Astrocyte (in vitro differentiated cells and primary cell): Measurements from ENCODE around the gene NXPH1. TPM values are rescaled to one million over a fixed set of nuclear protein-coding genes. Genes with fewer than 3 reads are reported as not detected.

ENCODE experiments used
- DNase-seq: peaks from one replicate; pipeline ENCODE4 v3.0.0-alpha.2; 2010; ENCODE audit warnings: low read depth
- FAIRE-seq: peaks from 2 replicates; lab custom pipeline; 2011; peaks lifted over from hg19 to GRCh38; lab: Jason Lieb, UNC
- H2AFZ ChIP-seq: 2 replicates; pipeline ENCODE4 v1.6.0; 2012; ENCODE audit warnings: low read depth, low read length, inconsistent platforms
- H3K27ac ChIP-seq: 2 replicates; pipeline ENCODE4 v1.5.1; 2011; ENCODE audit warnings: low read depth, low read length, inconsistent platforms
- H3K27me3 ChIP-seq: 2 replicates; pipeline ENCODE4 v1.6.0; 2011; ENCODE audit warnings: low read length, inconsistent platforms; ENCODE audit not compliant: insufficient read depth
- H3K36me3 ChIP-seq: 2 replicates; pipeline ENCODE4 v1.5.1; 2011; ENCODE audit warnings: low read length, inconsistent platforms; ENCODE audit not compliant: insufficient read depth
- H3K4me1 ChIP-seq: 2 replicates; pipeline ENCODE4 v1.5.1; 2011; ENCODE audit warnings: low read length, inconsistent platforms; ENCODE audit not compliant: insufficient read depth
- H3K4me2 ChIP-seq: 2 replicates; pipeline ENCODE4 v1.6.0; 2012; ENCODE audit warnings: low read length, inconsistent platforms
- H3K4me3 ChIP-seq: 2 replicates; pipeline ENCODE4 v1.5.1; 2011; ENCODE audit warnings: low read depth, mild to moderate bottlenecking, low read length, inconsistent platforms; ENCODE audit not compliant: insufficient read depth
- H3K79me2 ChIP-seq: 2 replicates; pipeline ENCODE4 v1.6.0; 2012; ENCODE audit warnings: mild to moderate bottlenecking, low read length, inconsistent platforms; ENCODE audit not compliant: insufficient read depth
- H3K9ac ChIP-seq: 2 replicates; pipeline ENCODE4 v1.6.0; 2012; ENCODE audit warnings: mild to moderate bottlenecking, low read length, inconsistent platforms
- H3K9me3 ChIP-seq: 2 replicates; pipeline ENCODE4 v1.5.1; 2012; ENCODE audit warnings: low read depth, mild to moderate bottlenecking, low read length, inconsistent platforms; ENCODE audit not compliant: insufficient read depth
- H4K20me1 ChIP-seq: 2 replicates; pipeline ENCODE4 v1.6.0; 2012; ENCODE audit warnings: low read length, inconsistent platforms; ENCODE audit not compliant: insufficient read depth
- H3K27ac Mint-ChIP-seq: one replicate; pipeline ENCODE4 v1.8.0; 2021; ENCODE audit warnings: mild to moderate bottlenecking, mixed read lengths; ENCODE audit not compliant: unreplicated experiment
- H3K27me3 Mint-ChIP-seq: one replicate; pipeline ENCODE4 v1.8.0; 2021; ENCODE audit warnings: low read depth, mixed read lengths; ENCODE audit not compliant: unreplicated experiment
- H3K36me3 Mint-ChIP-seq: one replicate; pipeline ENCODE4 v1.8.0; 2021; ENCODE audit warnings: low read depth, mixed read lengths; ENCODE audit not compliant: unreplicated experiment
- H3K4me1 Mint-ChIP-seq: one replicate; pipeline ENCODE4 v1.8.0; 2021; ENCODE audit warnings: low read depth, mixed read lengths; ENCODE audit not compliant: unreplicated experiment
- H3K4me3 Mint-ChIP-seq: one replicate; pipeline ENCODE4 v1.8.0; 2021; ENCODE audit warnings: mild to moderate bottlenecking, moderate library complexity, mixed read lengths; ENCODE audit not compliant: unreplicated experiment
- H3K9me3 Mint-ChIP-seq: one replicate; pipeline ENCODE4 v1.8.0; 2021; ENCODE audit warnings: mild to moderate bottlenecking, mixed read lengths; ENCODE audit not compliant: unreplicated experiment
- EZH2 ChIP-seq: IDR thresholded peaks from 2 replicates; pipeline ENCODE4 v1.6.1; 2012; ENCODE audit warnings: mild to moderate bottlenecking, low read length, inconsistent platforms; ENCODE audit not compliant: insufficient read depth
- total RNA-seq: library from RNA; stranded (reverse); gene quantifications from 2 replicates; pipeline ENCODE4 v1.2.1, GENCODE V29; 2021
- TF ChIP-seq, protein P1 (sequence below): IDR thresholded peaks from 2 replicates; pipeline ENCODE4 v1.5.1; 2011; ENCODE audit warnings: low read depth, mild to moderate bottlenecking, inconsistent platforms, low read length, moderate library complexity; ENCODE audit not compliant: insufficient read depth

The NXPH1 gene
- total RNA-seq, 1 donor from 2014 or later: 0.16 TPM

- no peaks in the 10 kb centered on the region for H3K36me3 ChIP-seq
- Mint-ChIP-seq H3K27me3 (peaks cover 7% of the 10 kb centered on the region), H3K27ac (no peak overlapping the region), H3K36me3 (no peaks in the 10 kb centered on the region), H3K4me1 (no peaks in the 10 kb centered on the region), H3K4me3 (no peak overlapping the region), H3K9me3 (no peaks in the 10 kb centered on the region)
- peaks cover 4% of the 10 kb centered on the region for H3K9me3 ChIP-seq
- no peaks in the 10 kb centered on the region for H4K20me1 ChIP-seq
- H3K27me3 ChIP-seq: no peaks in the 10 kb centered on the region
- no peak overlapping the region for H2AFZ ChIP-seq
- no peak overlapping the region for H3K9ac ChIP-seq
- H3K4me3 ChIP-seq: no peak overlapping the region
- H3K4me1 ChIP-seq: no peaks in the 10 kb centered on the region
- DNase-seq (no peak), FAIRE-seq (no peak)
- H3K27ac ChIP-seq: no peak overlapping the region
- no peak for TF ChIP-seq EZH2
- TF ChIP-seq, protein P1, sequence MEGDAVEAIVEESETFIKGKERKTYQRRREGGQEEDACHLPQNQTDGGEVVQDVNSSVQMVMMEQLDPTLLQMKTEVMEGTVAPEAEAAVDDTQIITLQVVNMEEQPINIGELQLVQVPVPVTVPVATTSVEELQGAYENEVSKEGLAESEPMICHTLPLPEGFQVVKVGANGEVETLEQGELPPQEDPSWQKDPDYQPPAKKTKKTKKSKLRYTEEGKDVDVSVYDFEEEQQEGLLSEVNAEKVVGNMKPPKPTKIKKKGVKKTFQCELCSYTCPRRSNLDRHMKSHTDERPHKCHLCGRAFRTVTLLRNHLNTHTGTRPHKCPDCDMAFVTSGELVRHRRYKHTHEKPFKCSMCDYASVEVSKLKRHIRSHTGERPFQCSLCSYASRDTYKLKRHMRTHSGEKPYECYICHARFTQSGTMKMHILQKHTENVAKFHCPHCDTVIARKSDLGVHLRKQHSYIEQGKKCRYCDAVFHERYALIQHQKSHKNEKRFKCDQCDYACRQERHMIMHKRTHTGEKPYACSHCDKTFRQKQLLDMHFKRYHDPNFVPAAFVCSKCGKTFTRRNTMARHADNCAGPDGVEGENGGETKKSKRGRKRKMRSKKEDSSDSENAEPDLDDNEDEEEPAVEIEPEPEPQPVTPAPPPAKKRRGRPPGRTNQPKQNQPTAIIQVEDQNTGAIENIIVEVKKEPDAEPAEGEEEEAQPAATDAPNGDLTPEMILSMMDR: no peak
- no peak overlapping the region for H3K4me2 ChIP-seq
- no peaks in the 10 kb centered on the region for H3K79me2 ChIP-seq
These were observed 128.0 kb downstream of the NXPH1 start for GRCh38 chr7:8561449-8561848.

DNA sequence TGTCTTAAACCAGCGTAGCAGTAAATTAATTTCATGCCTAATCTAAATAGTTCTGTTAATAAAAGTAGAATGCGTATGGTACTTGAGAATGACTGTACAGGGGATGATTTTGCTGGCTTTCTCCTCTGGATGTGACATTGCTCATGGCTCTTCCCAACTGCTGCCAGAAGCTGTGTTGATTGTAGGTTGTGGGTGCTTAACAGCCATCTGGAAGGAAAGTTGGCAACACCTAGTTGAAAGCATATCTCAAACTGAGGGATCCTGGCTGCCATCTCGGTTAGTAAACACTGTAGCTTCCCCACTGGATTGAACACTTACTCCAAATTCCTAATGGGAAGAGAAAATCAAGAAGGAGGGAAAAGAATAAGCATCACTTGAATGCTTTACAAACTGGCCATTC is 130.9 kb downstream of the NXPH1 start:
- no peaks in the 10 kb centered on the region for H3K79me2 ChIP-seq
- no peak for DNase-seq
- H3K4me1 ChIP-seq: no peaks in the 10 kb centered on the region
- Mint-ChIP-seq H3K4me1 (no peaks in the 10 kb centered on the region), H3K4me3 (no peak overlapping the region), H3K27me3 (peaks cover 7% of the 10 kb centered on the region), H3K9me3 (no peaks in the 10 kb centered on the region), H3K36me3 (no peaks in the 10 kb centered on the region), H3K27ac (no peak overlapping the region)
- no peaks in the 10 kb centered on the region for H4K20me1 ChIP-seq
- no peak overlapping the region for H3K9ac ChIP-seq
- peaks cover 4% of the 10 kb centered on the region for H3K9me3 ChIP-seq
- no peaks in the 10 kb centered on the region for H3K36me3 ChIP-seq
- H3K4me2 ChIP-seq: no peak overlapping the region
- no peak for FAIRE-seq
- no peak overlapping the region for H3K4me3 ChIP-seq
- no peak for TF ChIP-seq EZH2
- TF ChIP-seq, protein P1: no peak
- H2AFZ ChIP-seq: no peak overlapping the region
- no peak overlapping the region for H3K27ac ChIP-seq
- H3K27me3 ChIP-seq: no peaks in the 10 kb centered on the region

DNA sequence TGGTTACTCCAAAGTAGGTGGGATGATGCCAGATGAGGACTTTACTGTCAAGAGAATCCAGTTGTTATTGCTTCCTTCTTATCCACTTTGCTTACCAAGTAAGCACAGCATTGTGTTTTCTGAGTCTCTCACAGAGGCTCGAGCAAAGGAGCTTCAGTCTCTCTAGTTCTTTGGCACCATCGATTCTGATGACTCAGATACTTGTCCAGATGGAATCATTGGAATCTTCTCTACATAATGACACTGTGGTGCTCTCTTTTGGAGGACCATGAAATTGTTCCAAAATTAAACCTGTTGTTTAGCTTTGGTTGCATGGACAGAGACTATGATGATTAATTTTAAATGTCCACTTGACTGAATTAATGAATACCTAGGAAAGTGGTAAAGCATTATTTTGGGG is 132.6 kb downstream of the NXPH1 start:
- Histone ChIP-seq H3K27ac (no peak overlapping the region), H3K4me2 (no peak overlapping the region), H3K27me3 (no peaks in the 10 kb centered on the region), H3K9me3 (peaks cover 4% of the 10 kb centered on the region), H3K9ac (no peak overlapping the region), H3K36me3 (no peaks in the 10 kb centered on the region), H3K79me2 (no peaks in the 10 kb centered on the region), H3K4me1 (no peaks in the 10 kb centered on the region), H3K4me3 (no peak overlapping the region), H4K20me1 (no peaks in the 10 kb centered on the region), H2AFZ (no peak overlapping the region)
- peaks cover 7% of the 10 kb centered on the region for H3K27me3 Mint-ChIP-seq
- no peak for DNase-seq
- no peaks in the 10 kb centered on the region for H3K9me3 Mint-ChIP-seq
- H3K4me1 Mint-ChIP-seq: no peaks in the 10 kb centered on the region
- no peaks in the 10 kb centered on the region for H3K36me3 Mint-ChIP-seq
- no peak for TF ChIP-seq EZH2
- TF ChIP-seq, protein P1: no peak
- no peak overlapping the region for H3K27ac Mint-ChIP-seq
- no peak for FAIRE-seq
- H3K4me3 Mint-ChIP-seq: no peak overlapping the region
